Smooth muscle cell (in vitro differentiated cells): ENCODE measurements around the gene NRAP. TPM values are rescaled to one million over a fixed set of nuclear protein-coding genes. Genes with fewer than 3 reads are reported as not detected.

Source experiments
- DNase-seq: peaks from one replicate; lab custom pipeline; 2025; ENCODE audit not compliant: unreplicated experiment; lab: John Stamatoyannopoulos, UW
- H2AFZ ChIP-seq: fragments of 200-600 bp; sonication (generic); 2 replicates; pipeline ENCODE4 v1.6.0; 2016; ENCODE audit warnings: antibody characterized with exemption, low read depth, mild to moderate bottlenecking
- H3F3A ChIP-seq: fragments of 200-600 bp; sonication (generic); 2 replicates; pipeline ENCODE4 v1.6.0; 2017; ENCODE audit warnings: antibody characterized with exemption, low read depth
- H3K27ac ChIP-seq: fragments of 200-600 bp; sonication (generic); 2 replicates; pipeline ENCODE4 v1.5.1; 2016; ENCODE audit warnings: low read depth, mild to moderate bottlenecking
- H3K27me3 ChIP-seq: fragments of 200-600 bp; sonication (generic); 2 replicates; pipeline ENCODE4 v1.6.1; 2016; ENCODE audit warnings: low read depth, mild to moderate bottlenecking
- H3K36me3 ChIP-seq: fragments of 200-600 bp; sonication (generic); 2 replicates; pipeline ENCODE4 v1.5.1; 2016; ENCODE audit warnings: low read depth
- H3K4me1 ChIP-seq: fragments of 200-600 bp; sonication (generic); 2 replicates; pipeline ENCODE4 v1.5.1; 2016; ENCODE audit warnings: low read depth
- H3K4me2 ChIP-seq: fragments of 200-600 bp; sonication (generic); 2 replicates; pipeline ENCODE4 v1.6.0; 2016; ENCODE audit warnings: mild to moderate bottlenecking
- H3K4me3 ChIP-seq: fragments of 200-600 bp; sonication (generic); 2 replicates; pipeline ENCODE4 v1.5.1; 2016; ENCODE audit warnings: mild to moderate bottlenecking
- H3K79me2 ChIP-seq: fragments of 200-600 bp; sonication (generic); 2 replicates; pipeline ENCODE4 v1.6.0; 2016; ENCODE audit warnings: low read depth, mild to moderate bottlenecking
- H3K9ac ChIP-seq: fragments of 200-600 bp; sonication (generic); 2 replicates; pipeline ENCODE4 v1.6.0; 2016; ENCODE audit warnings: low read depth
- H3K9me3 ChIP-seq: fragments of 200-600 bp; sonication (generic); replicated peaks from 2 replicates; pipeline ENCODE4 v1.5.1; 2016; ENCODE audit warnings: low read depth
- H4K20me1 ChIP-seq: fragments of 200-600 bp; sonication (generic); 2 replicates; pipeline ENCODE4 v1.6.0; 2016; ENCODE audit warnings: low read depth
- CTCF ChIP-seq: fragments of 200-600 bp; sonication (generic); IDR thresholded peaks from 2 replicates; pipeline ENCODE4 v1.5.1; 2017; ENCODE audit warnings: borderline replicate concordance, mild to moderate bottlenecking, antibody characterized with exemption; ENCODE audit not compliant: insufficient read depth, poor library complexity, severe bottlenecking
- WGBS: methylation state at CpG from one replicate; pipeline ENCODE4 v1.1.7; 2016; ENCODE audit warnings: low lambda C conversion rate; 5-methylcytosine and 5-hydroxymethylcytosine counted together
- polyA plus RNA-seq: library from polyadenylated mRNA; unstranded; fragments of >200 nt; fragmentation: Nextera tagmentation; extraction: Ambion mirVana; gene quantifications from 2 replicates; pipeline ENCODE4 v1.2.1, GENCODE V29; 2016
- total RNA-seq: library from RNA; depleted of rRNA; stranded (reverse); fragments of >200 nt; gene quantifications from 2 replicates; pipeline ENCODE4 v1.2.3, GENCODE V29; 2014

The NRAP gene
- total and polyA plus RNA-seq, 2 experiments from 2014 or later = not detected

DNA sequence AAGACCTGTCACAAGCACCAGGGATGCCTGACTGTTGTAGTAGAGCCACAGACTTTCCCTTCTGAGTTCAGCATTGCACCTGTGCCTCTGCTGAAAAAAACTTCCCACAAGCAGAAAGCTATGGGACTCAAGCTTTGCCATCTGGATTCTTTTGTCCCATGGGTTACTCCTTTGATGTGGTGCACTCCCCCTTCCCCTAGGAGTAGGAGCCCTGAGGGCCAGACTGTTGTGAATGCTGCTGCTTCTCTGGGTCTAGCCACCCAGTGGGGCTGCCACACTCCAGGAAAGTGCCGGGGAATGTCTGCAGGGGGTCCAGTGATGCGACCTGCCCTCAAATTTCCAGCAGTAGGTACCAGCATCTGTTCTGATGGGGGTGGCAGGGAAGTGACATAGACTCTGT, 27.5 kb upstream of the NRAP start:
- 100% methylated on average over 2 of the region's 2 CpGs for WGBS

DNA sequence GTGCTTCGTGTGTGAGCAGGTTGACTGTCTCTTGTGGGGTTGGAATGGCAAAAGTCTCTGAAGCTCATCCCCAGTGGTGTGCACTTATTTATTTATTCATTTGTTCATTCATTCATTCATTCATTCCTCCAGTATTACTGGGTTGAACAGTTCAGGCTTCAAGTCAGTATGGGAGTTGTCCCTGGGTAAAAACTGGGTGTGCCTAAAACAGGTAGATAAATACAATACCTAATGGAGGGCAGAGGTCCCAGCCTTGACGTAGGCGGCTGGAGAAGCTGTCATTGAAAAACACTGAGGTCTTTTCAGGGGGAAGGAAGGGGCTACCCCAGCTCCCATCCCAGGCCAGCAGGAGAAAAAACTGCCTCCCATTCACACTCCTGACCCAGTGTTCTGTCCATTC, 26.9 kb upstream of the NRAP start:
- Histone ChIP-seq H3F3A (no peaks in the 10 kb centered on the region), H3K4me3 (no peak overlapping the region), H3K27ac (no peak overlapping the region), H2AFZ (no peak overlapping the region), H3K79me2 (peaks cover 8% of the 10 kb centered on the region), H3K4me1 (no peaks in the 10 kb centered on the region), H3K27me3 (no peaks in the 10 kb centered on the region), H3K9ac (no peak overlapping the region), H3K36me3 (no peaks in the 10 kb centered on the region), H3K9me3 (peaks cover 21% of the 10 kb centered on the region), H4K20me1 (no peaks in the 10 kb centered on the region), H3K4me2 (no peak overlapping the region)
- DNase-seq = no peak
- 60% methylated on average over 3 of the region's 3 CpGs for WGBS
- TF ChIP-seq CTCF = no peak

More for the DNA sequence above, 27.5 kb upstream of the NRAP start:
- H3F3A ChIP-seq = no peaks in the 10 kb centered on the region
- no peak for DNase-seq
- peaks cover 21% of the 10 kb centered on the region for H3K9me3 ChIP-seq
- no peaks in the 10 kb centered on the region for H3K4me1 ChIP-seq
- no peaks in the 10 kb centered on the region for H4K20me1 ChIP-seq
- no peaks in the 10 kb centered on the region for H3K27me3 ChIP-seq
- no peak overlapping the region for H3K4me2 ChIP-seq
- no peaks in the 10 kb centered on the region for H3K36me3 ChIP-seq
- H3K9ac ChIP-seq = no peak overlapping the region
- no peak overlapping the region for H3K4me3 ChIP-seq
- peaks cover 8% of the 10 kb centered on the region for H3K79me2 ChIP-seq
- no peak overlapping the region for H2AFZ ChIP-seq
- H3K27ac ChIP-seq = no peak overlapping the region
- no peak for TF ChIP-seq CTCF

DNA sequence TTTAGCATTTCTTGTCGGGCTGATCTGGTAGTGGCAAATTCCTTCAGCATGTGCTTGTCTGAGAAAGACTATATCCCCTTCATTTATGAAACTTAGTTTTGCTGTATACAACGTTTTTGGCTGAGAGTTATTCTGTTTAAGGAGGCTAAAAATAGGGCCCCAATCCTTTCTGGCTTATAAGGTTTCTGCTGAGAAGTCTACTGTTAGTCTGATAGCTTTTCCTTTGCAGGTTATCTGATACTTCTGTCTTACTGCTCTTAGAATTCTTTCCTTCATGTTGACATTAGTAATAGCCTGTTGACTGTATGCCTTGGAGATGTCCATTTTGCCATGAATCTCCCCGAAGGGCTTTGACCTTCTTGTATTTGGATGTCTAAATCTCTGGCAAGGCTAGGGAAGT, 25.7 kb upstream of the NRAP start:
- WGBS = 53% methylated on average over 3 of the region's 3 CpGs
- Histone ChIP-seq H3K79me2 (peaks cover 15% of the 10 kb centered on the region), H2AFZ (no peak overlapping the region), H3K27ac (no peak overlapping the region), H3K4me2 (no peak overlapping the region), H3K27me3 (no peaks in the 10 kb centered on the region), H3K4me3 (no peak overlapping the region), H3K4me1 (no peaks in the 10 kb centered on the region), H3F3A (no peaks in the 10 kb centered on the region), H4K20me1 (no peaks in the 10 kb centered on the region), H3K9ac (no peak overlapping the region), H3K9me3 (peaks cover 21% of the 10 kb centered on the region), H3K36me3 (no peaks in the 10 kb centered on the region)
- DNase-seq = no peak
- TF ChIP-seq CTCF = no peak

DNA sequence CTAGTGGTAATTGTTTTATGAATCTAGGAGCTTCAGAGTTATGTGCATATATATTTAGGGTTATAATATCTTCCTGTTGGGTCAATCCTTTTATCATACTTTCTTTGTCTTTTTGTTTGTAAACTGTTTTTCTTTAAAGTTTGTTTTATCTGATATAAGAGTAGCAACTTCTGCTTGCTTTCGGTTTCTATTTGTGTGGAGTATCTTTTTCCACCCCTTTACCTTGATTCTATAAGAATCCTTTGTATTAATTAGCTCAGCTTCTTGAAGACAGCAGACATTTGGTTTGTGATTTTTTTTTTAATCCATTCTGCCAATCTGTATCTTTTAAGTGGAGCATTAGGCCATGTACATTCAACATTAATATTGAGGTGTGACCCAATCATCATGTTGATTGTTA, 25.2 kb upstream of the NRAP start:
- H3K36me3 ChIP-seq = no peaks in the 10 kb centered on the region
- H3K79me2 ChIP-seq = peaks cover 15% of the 10 kb centered on the region
- H3K9ac ChIP-seq = no peak overlapping the region
- no peak for DNase-seq
- 93% methylated on average over 1 of the region's 1 CpG for WGBS
- no peaks in the 10 kb centered on the region for H4K20me1 ChIP-seq
- no peak overlapping the region for H3K4me2 ChIP-seq
- no peaks in the 10 kb centered on the region for H3K27me3 ChIP-seq
- H3K27ac ChIP-seq = no peak overlapping the region
- H3F3A ChIP-seq = no peaks in the 10 kb centered on the region
- H2AFZ ChIP-seq = no peak overlapping the region
- no peak overlapping the region for H3K4me3 ChIP-seq
- H3K9me3 ChIP-seq = peaks cover 21% of the 10 kb centered on the region
- TF ChIP-seq CTCF = no peak
- H3K4me1 ChIP-seq = no peaks in the 10 kb centered on the region
